GM12801 (cell line): ENCODE measurements around the gene LDLRAD4.

Source experiments
- CTCF ChIP-seq: IDR thresholded peaks from one replicate; pipeline ENCODE4 v1.5.1; 2011; ENCODE audit warnings: control low read depth; ENCODE audit not compliant: insufficient read length; ENCODE audit errors: extremely low read depth

The LDLRAD4 gene

GRCh38 chr18:13302040-13302439 lies 83.5 kb downstream of the LDLRAD4 start:
- TF ChIP-seq CTCF, result no peak

GRCh38 chr18:13302457-13303225 lies 84.1 kb downstream of the LDLRAD4 start:
- TF ChIP-seq CTCF, result no peak

GRCh38 chr18:13303756-13304364 lies 85.3 kb downstream of the LDLRAD4 start:
- TF ChIP-seq CTCF, result no peak

GRCh38 chr18:13305301-13305700 lies 86.7 kb downstream of the LDLRAD4 start:
- TF ChIP-seq CTCF, result no peak

GRCh38 chr18:13306583-13306982 lies 88.0 kb downstream of the LDLRAD4 start:
- no peak for TF ChIP-seq CTCF

GRCh38 chr18:13308369-13308768 lies 89.8 kb downstream of the LDLRAD4 start:
- no peak for TF ChIP-seq CTCF

- no peak for TF ChIP-seq CTCF
These were observed 90.6 kb downstream of the LDLRAD4 start for GRCh38 chr18:13309031-13309747.
